GM12892 (cell line): Measurements from ENCODE around the gene CHKA.

Experiments
- POLR2A ChIP-seq: IDR thresholded peaks from 2 replicates; pipeline ENCODE4 v1.6.1; 2011; ENCODE audit warnings: low read depth, low read length, control low read depth
- POLR2AphosphoS5 ChIP-seq: IDR thresholded peaks from 2 replicates; pipeline ENCODE4 v1.6.1; 2011; ENCODE audit warnings: low read depth, low read length, control low read depth
- TAF1 ChIP-seq: IDR thresholded peaks from 2 replicates; pipeline ENCODE4 v1.6.1; 2011; ENCODE audit warnings: low read depth, mild to moderate bottlenecking, control low read depth, low read length, borderline replicate concordance

DNA sequence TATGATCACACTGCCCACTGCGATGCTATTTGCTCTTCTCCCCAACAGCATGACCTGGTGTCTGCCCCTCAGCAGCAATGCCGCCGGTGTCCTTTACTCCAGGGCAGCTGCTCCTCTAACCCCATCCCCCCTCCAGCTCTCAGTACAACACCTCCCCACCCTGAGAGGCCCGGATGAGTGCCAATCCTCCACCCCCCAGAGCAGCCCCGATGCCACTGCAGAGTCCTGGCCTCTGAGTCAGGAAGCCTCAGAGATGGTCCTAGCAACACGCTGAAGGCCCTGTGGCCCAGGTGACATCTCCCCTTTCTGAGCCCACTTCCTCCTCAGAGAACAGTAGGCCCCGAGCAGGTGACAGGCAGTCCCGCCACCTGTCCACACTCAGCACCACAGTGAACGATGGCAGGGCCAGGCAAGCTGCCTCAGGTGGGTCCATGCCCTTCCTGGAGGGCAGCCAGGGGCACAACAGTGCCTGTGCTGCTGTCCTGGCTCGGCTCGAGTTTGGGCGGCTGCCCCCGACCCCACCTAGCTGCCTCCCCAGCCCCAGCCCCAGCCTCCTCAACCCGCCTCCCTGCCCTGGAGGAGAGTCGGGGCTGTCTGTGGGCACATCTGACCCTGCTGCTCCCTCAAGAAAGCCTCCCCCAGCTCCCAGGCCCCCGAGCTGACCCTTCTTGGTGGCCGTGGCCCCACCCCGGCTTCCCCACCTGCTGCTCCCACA is 94.6 kb downstream of the CHKA start:
- no peak for TF ChIP-seq POLR2A
- TF ChIP-seq POLR2AphosphoS5, result no peak
- no peak for TF ChIP-seq TAF1
